CD4-positive, CD25-positive, alpha-beta regulatory T cell (primary cell): ENCODE results near the gene DCAF16. TPM values are rescaled to one million over a fixed set of nuclear protein-coding genes. Genes with fewer than 3 reads are reported as not detected.

Source experiments
- ATAC-seq, 2 donors: fragments of 150-1000 bp; cut with Tn5 transposase; one replicate each; pipeline ENCODE4 v1.10.0; 2021; ENCODE audit warnings: low read depth in 2 of 2, moderate number of reproducible peaks in 2 of 2, moderate library complexity in 1 of 2
- DNase-seq, 3 donors: peaks; one replicate each; pipeline versions ENCODE4 v3.0.0 to v3.0.0-alpha.2; 2012 to 2022; ENCODE audit warnings: mixed read lengths in 1 of 3
- H3K27ac ChIP-seq: one replicate; pipeline ENCODE4 v1.7.0; 2013; ENCODE audit warnings: mild to moderate bottlenecking, low read length; ENCODE audit not compliant: insufficient read depth, poor library complexity, severe bottlenecking
- H3K27me3 ChIP-seq: one replicate; pipeline ENCODE4 v1.7.0; 2013; ENCODE audit warnings: low read length; ENCODE audit not compliant: control insufficient read depth, insufficient read depth
- H3K36me3 ChIP-seq: one replicate; pipeline ENCODE4 v1.7.0; 2013; ENCODE audit warnings: mild to moderate bottlenecking, low read length, moderate library complexity; ENCODE audit not compliant: control insufficient read depth, insufficient read depth
- H3K4me1 ChIP-seq: 2 replicates; pipeline ENCODE4 v1.7.0; 2013; ENCODE audit warnings: mild to moderate bottlenecking, low read length; ENCODE audit not compliant: insufficient read depth, control insufficient read depth, poor library complexity, severe bottlenecking
- H3K4me3 ChIP-seq: one replicate; pipeline ENCODE4 v1.7.0; 2013; ENCODE audit warnings: low read depth, mild to moderate bottlenecking, low read length, moderate library complexity
- H3K9me3 ChIP-seq, 2 experiments: 1 replicate in 1 of 2; 2 replicates in 1 of 2; pipeline ENCODE4 v1.7.0; 2013; ENCODE audit warnings: low read length in 2 of 2, mild to moderate bottlenecking in 1 of 2, moderate library complexity in 1 of 2; ENCODE audit not compliant: control insufficient read depth in 2 of 2
- H3K27ac Mint-ChIP-seq, 3 donors: one replicate each; pipeline ENCODE4 v1.8.0; 2020 to 2022; ENCODE audit warnings: mild to moderate bottlenecking in 3 of 3, mixed read lengths in 3 of 3, moderate library complexity in 2 of 3
- H3K27me3 Mint-ChIP-seq: one replicate; pipeline ENCODE4 v1.8.0; 2022; ENCODE audit warnings: mild to moderate bottlenecking, mixed read lengths
- H3K36me3 Mint-ChIP-seq: one replicate; pipeline ENCODE4 v1.8.0; 2020; ENCODE audit warnings: mixed read lengths
- H3K4me1 Mint-ChIP-seq, 4 donors: one replicate each; pipeline ENCODE4 v1.8.0; 2020 to 2022; ENCODE audit warnings: mixed read lengths in 4 of 4, mild to moderate bottlenecking in 1 of 4
- H3K4me3 Mint-ChIP-seq, 4 donors: one replicate each; pipeline ENCODE4 v1.8.0; 2020 to 2022; ENCODE audit warnings: mild to moderate bottlenecking in 4 of 4, mixed read lengths in 4 of 4, moderate library complexity in 3 of 4
- H3K9me3 Mint-ChIP-seq, 7 donors: one replicate each; pipeline ENCODE4 v1.8.0; 2020 to 2022; ENCODE audit warnings: mixed read lengths in 7 of 7, mild to moderate bottlenecking in 3 of 7, moderate library complexity in 2 of 7
- polyA plus RNA-seq, 4 donors: library from polyadenylated mRNA; unstranded; fragments of 300-500 nt; fragmentation: Illumina TruSeq; gene quantifications; one replicate each; pipeline ENCODE4 v1.2.3, GENCODE V29; 2021
- total RNA-seq: library from RNA; stranded (reverse); gene quantifications from one replicate; pipeline ENCODE4 v1.2.3, GENCODE V29; 2022

Gene DCAF16
- total and polyA plus RNA-seq, 5 donors from 2014 or later, result 16.8 to 82.3 (median 18.2) TPM

GRCh38 chr4:17781300-17782287 lies 29.0 kb downstream of the DCAF16 start, which contains the start of gene FAM184B:
FAM184B (minus strand) TSS chr4:17781621; CDS start chr4:17781299, 322 bp downstream.
- no peak for ATAC-seq
- no peak for DNase-seq
- Histone ChIP-seq H3K4me1 (peaks cover 9% of the 10 kb centered on the region), H3K36me3 (no peaks in the 10 kb centered on the region), H3K9me3 (no peaks in the 10 kb centered on the region), H3K27ac (no peak within 1 kb of the TSS), H3K4me3 (no peak within 1 kb of the TSS), H3K27me3 (peaks cover 20% of the 10 kb centered on the region)
- H3K27me3 Mint-ChIP-seq, result peaks cover 42% of the 10 kb centered on the region
- no peaks in the 10 kb centered on the region for H3K9me3 Mint-ChIP-seq
- peaks cover 4 to 23% (median 16%) of the 10 kb centered on the region in 4 donors for H3K4me1 Mint-ChIP-seq
- H3K36me3 Mint-ChIP-seq, result peaks cover 5% of the 10 kb centered on the region
- H3K4me3 Mint-ChIP-seq, result peak within 1 kb of the TSS in 2 of 4 donors; percentile 4 to 50
- H3K27ac Mint-ChIP-seq, result no peak within 1 kb of the TSS

GRCh38 chr4:17780501-17781299 lies 29.9 kb downstream of the DCAF16 start:
- no peak overlapping the region for H3K4me3 ChIP-seq
- Mint-ChIP-seq H3K27me3 (peaks cover 42% of the 10 kb centered on the region), H3K4me3 (peak overlapping the region in 1 of 4 donors; percentile 24), H3K9me3 (no peaks in the 10 kb centered on the region), H3K36me3 (peaks cover 5% of the 10 kb centered on the region), H3K4me1 (peaks cover 4 to 19% (median 10%) of the 10 kb centered on the region in 4 donors), H3K27ac (no peak overlapping the region)
- H3K27me3 ChIP-seq, result peaks cover 20% of the 10 kb centered on the region
- no peak for DNase-seq
- no peaks in the 10 kb centered on the region for H3K36me3 ChIP-seq
- no peaks in the 10 kb centered on the region for H3K9me3 ChIP-seq
- ATAC-seq, result no peak
- no peak overlapping the region for H3K27ac ChIP-seq
- H3K4me1 ChIP-seq, result peaks cover 9% of the 10 kb centered on the region

DNA sequence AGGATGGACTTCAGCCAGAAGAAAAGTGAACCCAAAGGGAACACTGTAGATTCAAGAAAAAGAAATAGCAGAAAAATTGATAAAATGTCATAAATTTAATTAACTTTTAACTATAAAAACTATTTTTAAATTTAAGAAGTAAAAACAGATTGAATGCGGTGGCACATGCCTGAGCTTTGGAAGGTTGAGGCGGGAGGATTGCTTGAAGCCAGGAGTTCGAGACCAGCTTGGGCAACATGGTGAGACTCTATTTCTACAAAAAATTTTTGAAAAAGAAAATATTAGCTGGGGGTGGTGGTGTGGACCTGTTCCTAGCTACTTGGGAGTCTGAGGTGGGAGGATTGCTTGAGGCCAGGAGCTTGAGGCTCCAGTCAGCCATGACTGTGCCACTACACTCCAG lies 32.1 kb downstream of the DCAF16 start:
- no peak for ATAC-seq
- no peak overlapping the region for H3K4me3 ChIP-seq
- H3K27me3 ChIP-seq, result peaks cover 20% of the 10 kb centered on the region
- DNase-seq, result no peak
- peaks cover 5% of the 10 kb centered on the region for H3K36me3 Mint-ChIP-seq
- peaks cover 42% of the 10 kb centered on the region for H3K27me3 Mint-ChIP-seq
- no peaks in the 10 kb centered on the region for H3K9me3 ChIP-seq
- H3K27ac ChIP-seq, result no peak overlapping the region
- peaks cover 4 to 19% (median 9%) of the 10 kb centered on the region in 4 donors for H3K4me1 Mint-ChIP-seq
- H3K4me1 ChIP-seq, result peaks cover 9% of the 10 kb centered on the region
- H3K36me3 ChIP-seq, result no peaks in the 10 kb centered on the region
- no peak overlapping the region for H3K4me3 Mint-ChIP-seq
- H3K9me3 Mint-ChIP-seq, result no peaks in the 10 kb centered on the region
- no peak overlapping the region for H3K27ac Mint-ChIP-seq

- no peak overlapping the region for H3K27ac Mint-ChIP-seq
- no peaks in the 10 kb centered on the region for H3K36me3 Mint-ChIP-seq
- Histone ChIP-seq H3K27me3 (peaks cover 4% of the 10 kb centered on the region), H3K27ac (no peak overlapping the region), H3K4me1 (no peaks in the 10 kb centered on the region), H3K9me3 (no peaks in the 10 kb centered on the region), H3K4me3 (no peak overlapping the region), H3K36me3 (no peaks in the 10 kb centered on the region)
- H3K4me3 Mint-ChIP-seq, result no peak overlapping the region
- H3K27me3 Mint-ChIP-seq, result peaks cover 9% of the 10 kb centered on the region
- H3K4me1 Mint-ChIP-seq, result no peaks in the 10 kb centered on the region
- DNase-seq, result no peak
- no peaks in the 10 kb centered on the region for H3K9me3 Mint-ChIP-seq
- ATAC-seq, result no peak
Observed at GRCh38 chr4:17773135-17773698, 37.3 kb downstream of the DCAF16 start.

DNA sequence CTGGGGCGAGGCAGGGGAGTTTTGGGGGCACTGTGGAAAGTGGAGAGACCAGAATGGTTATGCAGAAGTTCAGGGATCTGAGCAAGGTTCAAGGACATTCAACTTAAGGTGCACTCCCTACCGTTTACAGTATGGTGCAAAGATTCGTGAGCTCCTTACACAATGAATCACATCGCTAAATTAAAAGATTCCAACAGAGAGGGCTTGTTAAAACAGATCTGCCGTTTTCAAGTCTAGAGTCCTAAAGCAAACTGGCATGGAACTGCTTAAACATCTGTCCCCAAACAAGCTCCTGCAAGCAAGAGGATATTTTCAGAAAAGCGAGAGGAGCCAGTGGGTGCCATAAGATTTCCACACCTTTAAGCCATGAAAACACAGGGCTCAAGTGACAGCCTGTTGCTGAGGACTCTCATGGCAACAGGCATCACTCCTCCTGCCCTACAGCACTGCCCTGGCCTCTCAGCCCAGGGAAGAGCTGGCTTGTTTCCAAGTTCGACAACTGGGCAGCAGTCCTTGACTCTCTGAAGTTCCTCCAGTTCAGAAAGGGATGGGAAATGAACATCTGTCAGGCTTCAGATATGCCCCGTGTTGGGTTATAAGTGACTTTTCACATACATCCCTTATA lies 39.2 kb downstream of the DCAF16 start:
- H3K27me3 Mint-ChIP-seq, result peaks cover 6% of the 10 kb centered on the region
- H3K9me3 Mint-ChIP-seq, result no peaks in the 10 kb centered on the region

DNA sequence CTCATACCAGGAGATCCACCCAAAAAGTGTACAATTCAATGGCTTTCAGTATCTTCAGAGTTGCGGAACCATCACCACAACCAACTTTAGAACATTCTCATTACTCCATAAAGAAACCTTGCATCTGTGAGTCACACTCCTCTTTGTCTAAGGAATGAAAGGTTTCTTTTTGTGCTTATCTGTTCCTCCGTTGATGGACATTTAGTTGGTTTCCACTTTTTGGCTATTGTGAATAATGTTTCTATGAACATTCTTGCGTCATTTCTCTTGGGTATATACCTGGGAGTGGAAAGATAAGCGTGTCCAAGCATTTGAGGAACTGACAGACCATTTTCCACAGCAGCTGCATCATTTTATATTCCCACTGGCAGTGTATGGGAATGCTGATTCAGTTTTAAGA lies 39.7 kb downstream of the DCAF16 start:
- Mint-ChIP-seq H3K9me3 (peaks cover 0 to 4% (median 0%) of the 10 kb centered on the region in 7 donors), H3K27me3 (peaks cover 6% of the 10 kb centered on the region), H3K27ac (no peak overlapping the region), H3K36me3 (no peaks in the 10 kb centered on the region), H3K4me3 (no peak overlapping the region), H3K4me1 (peaks cover 0 to 3% (median under 1%) of the 10 kb centered on the region in 4 donors)
- Histone ChIP-seq H3K4me1 (no peaks in the 10 kb centered on the region), H3K27ac (no peak overlapping the region), H3K36me3 (no peaks in the 10 kb centered on the region), H3K9me3 (no peaks in the 10 kb centered on the region), H3K27me3 (peaks cover 2% of the 10 kb centered on the region), H3K4me3 (no peak overlapping the region)
- DNase-seq (no peak), ATAC-seq (no peak)

More for the DNA sequence above, 39.2 kb downstream of the DCAF16 start:
- Mint-ChIP-seq H3K36me3 (no peaks in the 10 kb centered on the region), H3K4me1 (no peaks in the 10 kb centered on the region), H3K27ac (no peak overlapping the region), H3K4me3 (no peak overlapping the region)
- H3K27ac ChIP-seq, result no peak overlapping the region
- no peaks in the 10 kb centered on the region for H3K4me1 ChIP-seq
- no peaks in the 10 kb centered on the region for H3K9me3 ChIP-seq
- no peaks in the 10 kb centered on the region for H3K36me3 ChIP-seq
- ATAC-seq (no peak), DNase-seq (no peak)
- no peak overlapping the region for H3K4me3 ChIP-seq
- H3K27me3 ChIP-seq, result peaks cover 2% of the 10 kb centered on the region
